Measurements from ENCODE around the gene PCNX1. TPM values are rescaled to one million over a fixed set of nuclear protein-coding genes. Genes with fewer than 3 reads are reported as not detected.

Gene PCNX1
- total and polyA plus RNA-seq, 2 of the 4 experiments (the other 2 are of a cell fraction): 15.0 to 43.7 TPM

- intact Hi-C loops (cut with micrococcal nuclease): no loop called here
Observed at GRCh38 chr14:71121711-71122110, 214.5 kb downstream of the PCNX1 start.

More at GRCh38 chr14:71121711-71122110, 214.5 kb downstream of the PCNX1 start:
- peak overlapping the region; percentile 66 for H2AK9ac ChIP-seq (replicated peaks; ENCODE audit: low read depth, low read length, poor library complexity)
- H2BK120ac ChIP-seq (ENCODE audit: low read depth, low read length): no peak overlapping the region
- H2BK15ac ChIP-seq (ENCODE audit: low read depth, low read length): no peak overlapping the region
- H3K9me1 ChIP-seq (ENCODE audit: insufficient read depth, low read length): peaks cover 9% of the 10 kb centered on the region
- H4K8ac ChIP-seq (ENCODE audit: low read depth in 2 of 2, low read length in 2 of 2): no peak overlapping the region
- H4K20me1 ChIP-seq (ENCODE audit: insufficient read depth, low read length): no peaks in the 10 kb centered on the region
- no peak overlapping the region for H3K14ac ChIP-seq (replicated peaks; ENCODE audit: low read depth, low read length)
- no peak overlapping the region for H4K5ac ChIP-seq (ENCODE audit: low read depth, low read length)
- no peak overlapping the region for H2BK5ac ChIP-seq (ENCODE audit: low read depth, low read length, poor library complexity, severe bottlenecking)
- H3K27ac ChIP-seq (ENCODE audit: insufficient read depth, low read length): no peak overlapping the region
- dilution Hi-C loops (cut with HindIII; ENCODE audit: low sequenced_read_pairs, unreplicated experiment) (no loop called here), in situ Hi-C loops (cut with MboI; ENCODE audit: low sequenced_read_pairs) (no loop called here)
- H3K18ac ChIP-seq (ENCODE audit: low read depth, low read length): no peak overlapping the region
- no TSS peak for BruUV-seq (replicated peaks)
- no peak overlapping the region for H3K4me3 ChIP-seq (ENCODE audit: insufficient read depth, low read depth, low read length)
- no peak for ATAC-seq (ENCODE audit: low read depth)
- TF ChIP-seq RFX5 (IDR thresholded peaks at IDR 0.05; ENCODE audit: low read depth, low read length): no peak
- TF ChIP-seq CEBPB (IDR thresholded peaks at IDR 0.05; ENCODE audit: low read depth, low read length): no peak
- TF ChIP-seq SMC3 (IDR thresholded peaks at IDR 0.05; ENCODE audit: low read depth, low read length): no peak
- no peak for TF ChIP-seq RCOR1 (IDR thresholded peaks at IDR 0.05; ENCODE audit: insufficient replicate concordance, low read length)
- H2AFZ ChIP-seq (replicated peaks; ENCODE audit: low read length, poor library complexity): no peak overlapping the region
- H3K9ac ChIP-seq (ENCODE audit: low read depth, low read length): no peak overlapping the region
- WGBS, 2 experiments (ENCODE audit: extremely low coverage in 2 of 2, insufficient read length in 1 of 2): 93% methylated on average over 4 of the region's 5 CpGs; no CpG with 5 or more reads in 1 of the 2 experiments
- peaks cover 6% of the 10 kb centered on the region; the same call in 1 of the 2 replicates for H3K36me3 ChIP-seq (ENCODE audit: control insufficient read depth, insufficient read depth, low read length)
- H3K79me1 ChIP-seq (ENCODE audit: low read depth in 1 of 2, low read length in 2 of 2): peaks cover 0 to 8% of the 10 kb centered on the region in 2 experiments; a peak in 1 of 4 replicates
- no peak for DNase-seq
- ChIA-PET CTCF (no interaction called here), POLR2A (ENCODE audit: unreplicated experiment) (no interaction called here)
- no peak overlapping the region; the same call in 1 of the 2 replicates for H4K91ac ChIP-seq (ENCODE audit: insufficient read depth, low read depth, low read length)
- H3K9me3 ChIP-seq (ENCODE audit: control insufficient read depth, insufficient read depth, low read length): no peaks in the 10 kb centered on the region
- H3K4me1 ChIP-seq (ENCODE audit: control insufficient read depth, insufficient read depth, low read length): peaks cover 10% of the 10 kb centered on the region
- H3K23ac ChIP-seq (ENCODE audit: low read depth, low read length): no peak overlapping the region
- H3K4ac ChIP-seq (ENCODE audit: low read depth, low read length): peak overlapping the region; percentile 17; the same call in 1 of the 2 replicates
- 0 out of 2 replicates have a peak overlapping the region, but pooled peaks have one; percentile 5 for H2AK5ac ChIP-seq (ENCODE audit: low read depth, low read length)
- H2BK20ac ChIP-seq (ENCODE audit: low read depth, low read length): no peak overlapping the region
- no peaks in the 10 kb centered on the region for H3K27me3 ChIP-seq (ENCODE audit: control insufficient read depth, insufficient read depth, low read length)
- no peak overlapping the region for H3K4me2 ChIP-seq (ENCODE audit: low read depth, low read length)
- H3K56ac ChIP-seq (ENCODE audit: extremely low read depth, insufficient read depth, low read length): no peak overlapping the region
